ENCODE measurements around the gene INSR. TPM values are rescaled to one million over a fixed set of nuclear protein-coding genes. Genes with fewer than 3 reads are reported as not detected.
"Not testable (repeated sequence)": the region's sequence is repeated elsewhere in the genome, so short reads cannot be mapped to it uniquely, and the experiment has no call there.

Gene INSR
- polyA plus RNA-seq, 3 donors: 25.0 to 37.6 (median 31.3) TPM

- no peak for DNase-seq
Observed at GRCh38 chr19:7104747-7105447, 189.3 kb downstream of the INSR start.

DNA sequence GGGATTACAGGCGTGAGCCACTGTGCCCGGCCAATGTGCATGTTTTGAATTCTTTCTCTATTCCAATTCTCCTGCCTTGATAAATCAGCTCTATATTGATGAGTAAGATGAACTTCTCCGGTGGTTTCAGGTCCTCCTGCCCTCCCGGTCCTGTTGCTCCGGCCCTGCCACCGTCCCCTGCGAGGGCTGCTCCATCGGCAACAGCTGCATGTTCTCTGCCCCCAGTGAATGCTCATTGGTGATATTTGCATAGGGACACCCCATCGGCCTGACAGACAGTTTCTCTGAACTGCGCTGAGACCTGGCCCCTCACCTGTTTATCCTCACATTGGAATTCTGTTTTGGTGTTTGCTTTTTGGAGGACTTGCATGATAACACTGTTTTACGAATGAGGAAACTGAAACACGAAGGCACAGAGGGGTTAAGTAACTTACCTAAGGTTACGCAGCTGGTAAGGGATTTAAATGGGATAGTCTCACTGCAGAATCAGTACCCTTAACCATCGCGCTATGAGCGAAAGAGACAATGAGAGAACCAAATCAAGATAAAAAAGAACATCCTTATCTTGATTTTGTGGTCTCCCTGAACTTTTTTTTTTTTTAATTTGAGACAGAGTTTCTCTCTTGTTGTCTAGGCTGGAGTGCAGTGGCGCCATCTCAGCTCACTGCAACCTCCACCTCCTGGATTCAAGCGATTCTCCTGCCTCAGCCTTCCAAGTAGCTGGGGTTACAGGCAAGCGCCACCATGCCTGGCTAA lies 192.5 kb downstream of the INSR start:
- DNase-seq: no peak

GRCh38 chr19:7099597-7099921 lies 194.7 kb downstream of the INSR start:
- DNase-seq: no peak

GRCh38 chr19:7098701-7099596 lies 195.3 kb downstream of the INSR start:
- peak; percentile 94 for DNase-seq

DNA sequence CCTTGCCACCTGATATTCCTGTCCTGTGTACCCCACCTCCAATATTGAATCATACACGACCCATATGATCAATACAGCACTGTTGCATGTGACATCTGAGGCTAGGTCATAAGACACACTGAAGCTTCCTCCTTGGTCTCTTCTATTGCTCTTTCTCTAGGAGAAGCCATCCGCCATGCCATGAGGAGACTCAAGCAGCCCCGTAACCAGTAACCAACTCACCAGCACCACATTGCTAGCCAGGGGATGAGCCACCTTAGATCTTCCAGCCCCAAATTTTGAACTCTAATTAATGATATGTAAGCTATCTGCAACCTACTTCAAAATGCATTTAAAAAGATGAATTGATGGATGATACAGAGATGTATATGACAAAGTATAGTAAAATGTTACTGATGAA lies 196.1 kb downstream of the INSR start:
- no peak for DNase-seq

GRCh38 chr19:7088999-7089398 lies 205.2 kb downstream of the INSR start:
- no peak for DNase-seq

DNA sequence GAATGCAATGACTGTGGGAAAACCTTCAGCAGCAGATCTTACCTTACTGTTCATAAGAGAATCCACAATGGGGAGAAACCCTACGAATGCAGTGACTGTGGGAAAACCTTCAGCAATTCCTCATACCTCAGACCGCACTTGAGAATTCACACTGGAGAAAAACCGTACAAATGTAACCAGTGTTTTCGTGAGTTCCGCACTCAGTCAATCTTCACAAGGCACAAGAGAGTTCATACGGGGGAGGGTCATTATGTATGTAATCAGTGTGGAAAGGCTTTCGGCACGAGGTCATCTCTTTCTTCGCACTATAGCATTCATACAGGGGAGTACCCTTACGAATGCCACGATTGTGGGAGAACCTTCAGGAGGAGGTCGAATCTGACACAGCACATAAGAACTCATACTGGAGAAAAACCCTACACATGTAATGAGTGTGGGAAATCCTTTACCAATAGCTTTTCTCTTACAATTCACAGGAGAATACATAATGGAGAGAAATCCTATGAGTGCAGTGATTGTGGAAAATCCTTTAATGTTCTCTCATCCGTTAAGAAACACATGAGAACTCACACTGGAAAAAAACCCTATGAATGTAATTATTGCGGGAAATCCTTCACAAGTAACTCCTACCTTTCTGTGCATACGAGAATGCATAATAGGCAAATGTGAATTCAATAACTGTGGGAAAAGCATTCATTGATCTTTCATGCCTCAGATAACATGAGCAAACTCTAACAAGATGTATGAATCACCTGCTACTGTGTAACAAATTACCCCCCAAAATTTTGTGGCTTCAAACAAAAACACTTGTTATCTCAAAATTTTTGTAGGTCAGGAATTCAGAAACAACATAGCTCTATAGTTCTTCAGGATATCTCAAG lies 210.9 kb downstream of the INSR start:
- DNase-seq: no peak

DNA sequence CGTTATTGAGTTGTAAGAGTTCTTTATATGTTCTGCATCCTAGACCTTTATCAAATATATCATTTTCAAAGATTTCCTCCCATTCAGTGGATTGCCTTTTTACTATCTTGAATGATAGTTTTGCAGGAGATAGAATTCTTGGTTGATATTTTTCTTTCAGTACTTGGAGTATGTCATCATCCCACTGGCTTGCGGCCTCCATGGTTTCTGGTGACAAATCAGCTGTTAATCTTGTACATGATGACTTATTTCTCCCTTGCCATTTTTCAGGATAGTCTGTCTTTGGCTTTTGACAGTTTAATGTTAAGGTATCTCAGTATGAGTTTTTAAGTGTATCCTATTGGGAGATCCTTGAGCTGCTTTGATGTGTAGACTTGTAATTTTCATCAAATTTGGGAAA lies 216.2 kb downstream of the INSR start:
- DNase-seq: no peak

GRCh38 chr19:7076151-7076550 lies 218.1 kb downstream of the INSR start:
- DNase-seq: no peak

- DNase-seq: no peak
Observed at GRCh38 chr19:7074705-7075282, 219.4 kb downstream of the INSR start.

DNA sequence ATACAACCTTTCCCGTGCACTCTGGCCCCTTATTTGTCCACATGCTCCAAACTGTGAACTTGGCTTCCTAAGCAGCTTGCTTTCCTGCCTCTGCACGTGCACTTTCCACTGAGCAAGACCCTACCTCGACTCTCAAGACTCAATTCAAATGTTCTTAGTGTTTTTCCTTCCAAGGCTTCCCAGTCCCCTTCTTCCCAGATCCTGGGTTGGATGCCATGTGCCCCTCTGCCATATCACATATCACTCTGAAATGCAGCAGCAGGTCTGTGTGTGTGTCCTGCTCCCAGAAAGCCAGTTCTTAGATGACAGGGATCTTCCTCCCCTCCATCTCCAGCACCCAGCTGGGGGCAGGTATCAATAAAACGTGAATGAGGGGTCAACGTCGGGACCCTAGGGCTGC lies 221.7 kb downstream of the INSR start:
- DNase-seq: no peak

DNA sequence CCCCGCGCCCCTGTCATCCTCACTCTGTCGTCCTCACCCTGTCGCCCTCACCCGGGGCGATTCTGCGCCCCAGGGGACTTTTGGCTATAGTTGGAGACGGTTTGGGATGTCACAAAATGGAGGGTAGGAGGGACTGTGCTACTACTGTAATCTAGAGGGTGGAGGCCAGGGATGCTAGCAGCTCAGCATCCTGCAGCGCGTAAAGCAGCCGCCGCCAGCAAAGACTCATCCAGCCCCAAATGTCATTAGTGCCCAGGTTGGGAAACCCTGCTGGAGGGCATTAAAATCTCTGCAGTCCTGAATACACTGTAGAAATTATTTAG lies 224.3 kb downstream of the INSR start:
- no peak for DNase-seq

DNA sequence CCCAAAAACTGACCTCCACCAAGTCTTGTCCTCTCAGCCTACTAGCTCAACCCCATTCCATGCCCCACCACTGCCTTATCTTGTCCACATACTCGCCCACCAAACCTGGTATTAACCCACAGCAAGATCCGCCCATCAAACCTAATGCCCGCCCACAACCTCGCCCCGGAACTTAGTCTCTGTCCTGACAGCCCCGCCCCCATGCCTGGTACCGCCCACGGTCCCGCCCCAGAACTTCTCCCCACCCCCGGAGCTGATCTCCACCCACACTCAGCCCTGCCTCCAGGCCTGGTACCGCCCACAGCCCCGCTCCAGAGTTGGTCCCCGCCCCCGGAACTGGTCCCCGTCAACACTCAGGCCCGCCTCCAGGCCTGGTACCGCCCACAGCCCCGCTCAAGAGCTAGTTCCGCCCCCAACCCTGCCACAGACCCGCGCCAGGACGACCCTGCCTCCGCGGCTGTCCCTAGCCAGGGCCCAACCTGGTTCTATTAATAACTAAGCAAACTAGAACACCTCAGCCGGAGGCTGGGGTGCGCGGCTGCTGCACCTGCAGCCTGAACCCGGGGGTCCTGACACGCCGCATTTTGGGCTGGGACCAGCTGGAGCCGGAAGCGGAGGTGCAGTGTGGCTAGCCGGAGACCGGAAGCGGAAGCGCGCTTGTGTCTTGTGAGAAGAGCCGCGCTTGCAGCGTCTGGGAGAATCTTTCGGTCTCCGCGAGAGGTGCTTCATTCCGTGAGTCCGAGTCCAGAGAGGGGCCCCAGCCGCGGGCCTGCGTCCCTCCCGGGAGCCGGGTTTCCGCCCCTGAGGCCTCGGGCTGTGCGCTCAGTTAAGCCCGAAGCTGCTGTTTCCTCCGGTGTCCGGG lies 224.9 kb downstream of the INSR start, which contains the start of gene ZNF557:
ZNF557 (plus strand) TSS at position 662 of the 862 bp plus-strand sequence. CDS start 5,372 bp downstream, outside the sequence.
- peak; percentile 97 for DNase-seq

DNA sequence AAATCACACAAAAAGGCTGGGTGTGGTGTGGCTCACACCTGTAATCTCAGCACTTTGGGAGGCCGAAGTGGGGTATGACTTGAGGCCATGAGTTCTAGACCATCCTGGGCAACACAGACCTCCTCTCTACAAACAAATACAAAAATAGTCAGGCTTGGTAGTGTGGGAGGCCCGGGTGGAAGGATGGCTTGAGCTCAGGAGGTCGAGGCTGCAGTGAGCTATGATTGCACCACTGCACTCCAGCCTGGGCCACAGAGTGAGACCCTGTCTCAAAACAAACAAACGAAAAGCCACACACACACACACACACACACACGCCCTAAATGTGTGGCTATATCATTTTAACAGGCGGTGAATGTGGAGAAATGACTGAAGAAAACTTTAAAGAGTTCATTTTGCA lies 225.6 kb downstream of the INSR start:
- no peak for DNase-seq

GRCh38 chr19:7067716-7068115 lies 226.5 kb downstream of the INSR start:
- DNase-seq: no peak

GRCh38 chr19:7067122-7067521 lies 227.1 kb downstream of the INSR start:
- not testable (repeated sequence) for DNase-seq

DNA sequence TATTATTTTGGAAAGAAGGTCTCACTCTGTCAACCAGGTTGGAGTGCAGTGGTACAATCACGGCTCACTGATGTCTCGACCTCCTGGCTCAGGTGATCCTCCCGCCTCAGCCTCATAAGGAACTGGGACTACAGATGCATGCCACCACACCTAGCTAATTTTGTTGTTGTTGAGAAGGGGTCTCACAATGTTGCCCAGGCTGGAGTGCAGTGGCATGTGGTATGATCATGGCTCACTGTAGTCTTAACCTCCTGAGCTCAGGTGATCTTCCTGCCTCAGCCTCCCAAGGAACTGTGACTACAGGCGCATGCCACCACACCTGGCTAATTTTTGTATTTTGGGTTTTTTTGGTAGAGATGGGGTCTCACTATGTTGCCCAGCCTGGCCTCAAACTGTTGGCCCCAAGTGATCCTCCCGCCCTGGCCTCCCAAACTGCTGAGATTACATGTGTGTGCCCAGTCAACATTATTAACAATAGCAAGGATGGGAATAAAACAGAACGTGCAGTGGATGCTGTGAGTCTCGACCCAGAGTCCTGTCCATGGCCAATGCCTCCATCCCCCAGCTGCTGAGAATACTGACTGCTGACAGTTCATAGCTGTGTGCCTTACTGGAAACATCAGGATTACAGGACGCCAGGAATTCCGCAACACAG lies 230.3 kb downstream of the INSR start:
- no peak for DNase-seq

DNA sequence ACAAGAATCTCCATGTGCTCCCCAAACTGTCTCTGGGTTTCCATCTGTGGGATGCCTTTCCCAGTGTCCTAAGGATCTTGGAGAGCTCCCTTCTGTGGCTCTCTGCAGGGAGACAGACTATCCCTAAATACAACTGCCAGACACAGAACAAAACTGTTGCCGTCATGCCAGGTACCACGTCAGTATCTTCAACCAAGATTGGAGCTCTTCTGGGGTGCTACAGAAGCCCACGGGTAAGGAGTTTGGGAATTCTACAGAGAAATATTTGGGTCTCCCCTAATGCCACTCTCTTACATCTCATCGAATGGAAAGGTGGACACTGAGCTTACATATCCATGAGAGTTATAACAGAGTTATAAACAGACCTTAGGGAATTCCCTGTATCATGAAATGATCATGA lies 230.9 kb downstream of the INSR start:
- DNase-seq: no peak
